ENCODE measurements around the gene CMTM7.

CMTM7 gene, protein sequence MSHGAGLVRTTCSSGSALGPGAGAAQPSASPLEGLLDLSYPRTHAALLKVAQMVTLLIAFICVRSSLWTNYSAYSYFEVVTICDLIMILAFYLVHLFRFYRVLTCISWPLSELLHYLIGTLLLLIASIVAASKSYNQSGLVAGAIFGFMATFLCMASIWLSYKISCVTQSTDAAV

DNA sequence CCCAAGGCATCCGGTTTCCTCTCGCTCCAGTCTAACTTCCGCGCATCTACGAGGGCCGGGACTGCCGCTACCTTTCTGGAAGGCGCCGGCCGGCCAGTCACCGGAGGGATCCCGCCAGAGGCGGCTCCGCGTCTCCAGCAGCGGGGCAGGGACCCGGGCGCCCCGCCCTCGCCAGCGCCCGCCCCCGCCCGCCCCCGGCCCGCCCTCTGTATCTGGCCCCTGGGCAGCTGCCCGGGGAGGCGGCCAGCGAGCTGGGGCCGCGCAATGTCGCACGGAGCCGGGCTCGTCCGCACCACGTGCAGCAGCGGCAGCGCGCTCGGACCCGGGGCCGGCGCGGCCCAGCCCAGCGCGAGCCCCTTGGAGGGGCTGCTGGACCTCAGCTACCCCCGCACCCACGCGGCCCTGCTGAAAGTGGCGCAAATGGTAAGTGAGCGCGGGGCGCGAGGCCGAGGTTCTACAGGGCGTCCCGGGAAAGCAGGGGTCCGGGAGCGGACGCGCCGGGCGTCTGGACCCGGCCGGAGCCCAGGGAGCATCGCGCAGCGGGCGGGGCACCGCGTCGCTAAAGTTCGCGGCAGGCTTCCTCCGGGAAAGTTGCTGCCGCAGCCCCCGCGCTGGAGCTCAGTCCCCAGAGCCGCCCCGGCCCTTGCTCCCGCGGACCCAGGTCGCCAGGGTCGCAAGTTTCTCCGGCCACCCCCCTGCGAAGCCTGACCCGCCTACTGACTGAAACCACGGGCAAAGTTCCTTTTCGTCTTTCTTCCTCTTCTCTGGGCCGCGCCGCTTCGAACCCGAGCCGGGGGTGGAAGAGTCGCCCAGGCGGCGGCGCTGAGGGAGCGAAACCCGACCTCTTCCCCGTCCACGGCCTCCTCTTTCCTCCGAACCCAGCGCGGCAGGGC is at the start of gene CMTM7:
CMTM7 (plus strand) TSS at position 211 of the 893 bp plus-strand sequence; CDS start at position 265, 54 bp downstream.
- DNase-seq: peak; percentile 71

DNA sequence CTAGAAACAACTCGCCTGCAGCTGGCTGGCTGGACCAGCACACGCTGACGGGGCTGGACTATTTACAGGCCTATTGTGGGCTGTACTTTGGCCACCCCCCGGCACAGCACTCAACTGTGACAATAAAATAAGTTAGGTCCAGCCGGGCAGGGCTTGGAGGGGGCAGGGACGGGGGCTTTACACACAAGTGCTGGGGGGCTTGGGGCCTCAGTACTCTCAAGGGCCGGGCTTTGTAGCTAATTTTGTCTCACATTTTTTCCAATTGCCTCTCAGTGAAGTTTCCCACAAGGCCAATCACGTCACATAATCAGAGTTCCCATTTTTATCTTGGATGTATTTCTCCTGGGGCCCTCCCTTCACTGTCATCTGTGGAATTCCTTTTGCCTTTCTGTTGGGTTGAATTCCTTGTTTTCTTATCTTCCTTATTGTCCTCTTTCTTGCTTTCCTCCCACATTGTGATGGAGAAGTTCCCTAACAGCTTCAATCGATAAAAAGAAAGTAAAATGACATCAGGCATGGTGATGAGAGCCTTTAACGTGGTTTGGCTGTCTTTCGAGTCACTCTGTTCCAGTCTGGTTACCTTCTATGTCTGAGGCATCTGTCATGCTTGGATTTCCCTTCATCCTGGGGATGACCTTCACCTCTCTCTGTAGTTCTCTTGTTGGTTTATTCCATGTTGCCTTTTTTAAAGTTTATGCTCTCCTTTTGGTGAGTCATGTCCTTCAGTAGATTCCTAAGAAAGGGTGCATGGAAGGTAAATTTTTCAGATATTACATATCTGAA is 44.1 kb upstream of the CMTM7 start:
- DNase-seq: no peak

- DNase-seq: no peak
Measured at GRCh38 chr3:32349184-32349583, 42.5 kb upstream of the CMTM7 start.

- DNase-seq: no peak
Measured at GRCh38 chr3:32352563-32352962, 39.1 kb upstream of the CMTM7 start.

DNA sequence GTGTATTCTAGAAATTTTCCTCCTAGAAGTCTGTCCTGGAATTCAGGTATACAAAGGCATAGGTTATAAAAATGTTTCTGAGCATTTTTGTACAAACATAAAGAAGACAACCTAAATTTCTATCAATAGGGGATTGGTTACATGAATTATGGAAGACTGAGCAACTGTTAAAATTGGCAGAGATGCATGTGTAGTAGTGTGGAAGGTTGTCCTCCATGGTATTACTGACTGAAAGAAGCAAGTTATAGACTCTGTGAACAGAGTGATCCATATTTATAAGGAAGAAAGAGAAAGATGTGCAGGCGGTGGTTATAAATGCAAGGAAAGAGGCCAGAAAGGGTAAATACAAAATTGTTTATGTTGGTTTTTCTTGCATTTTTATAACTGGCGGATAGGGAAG is 38.3 kb upstream of the CMTM7 start:
- no peak for DNase-seq

GRCh38 chr3:32354362-32354778 is 37.3 kb upstream of the CMTM7 start:
- DNase-seq: no peak

DNA sequence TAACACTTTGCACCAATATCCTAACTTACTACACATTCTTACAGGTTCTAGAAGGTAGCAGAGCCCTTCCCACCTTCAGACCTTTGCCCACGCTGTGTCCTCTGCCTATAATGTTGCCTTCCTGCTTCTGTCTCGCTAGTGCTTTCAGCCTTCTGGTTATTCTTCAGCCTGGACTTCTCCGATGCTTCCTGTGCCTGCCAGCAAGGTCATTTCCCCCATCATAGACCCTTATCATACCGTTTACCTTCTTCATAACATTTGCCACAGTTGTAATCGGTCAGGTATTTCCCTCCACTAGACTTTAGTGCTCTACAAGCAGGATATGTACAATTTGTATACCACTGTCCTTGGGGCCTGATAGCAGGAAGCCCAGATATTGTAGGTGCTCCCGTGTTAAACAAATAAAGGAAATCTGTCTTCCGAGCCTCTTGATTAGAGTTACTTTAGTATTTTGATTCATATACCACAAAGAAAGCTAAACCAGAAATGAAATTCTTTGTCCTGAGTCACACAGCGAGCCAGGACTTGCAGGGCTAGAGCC is 35.8 kb upstream of the CMTM7 start:
- DNase-seq: no peak

GRCh38 chr3:32359766-32360492 is 31.7 kb upstream of the CMTM7 start:
- DNase-seq: no peak

- no peak for DNase-seq
Measured at GRCh38 chr3:32360493-32360827, 31.2 kb upstream of the CMTM7 start.

GRCh38 chr3:32366638-32367397 is 24.8 kb upstream of the CMTM7 start:
- DNase-seq: no peak

DNA sequence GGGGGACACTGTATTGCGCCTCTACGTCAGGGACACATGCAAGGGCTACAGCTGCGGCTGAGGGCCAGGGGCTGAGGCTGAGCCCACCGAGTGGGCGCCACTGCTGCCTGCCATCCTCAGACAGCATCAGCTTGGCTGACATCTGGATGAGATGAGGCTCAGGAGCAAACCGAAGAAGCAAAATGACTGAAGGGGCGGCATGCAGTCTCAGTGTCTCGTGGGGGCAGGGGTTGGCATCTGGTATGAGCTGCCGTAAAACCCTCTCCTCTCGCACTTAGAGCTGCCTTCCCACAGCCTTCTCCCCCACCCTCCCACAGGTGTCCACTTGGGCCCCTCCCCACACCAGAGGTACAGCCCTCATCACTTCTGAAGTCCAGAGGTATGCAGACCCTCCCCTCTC is 24.2 kb upstream of the CMTM7 start:
- no peak for DNase-seq

DNA sequence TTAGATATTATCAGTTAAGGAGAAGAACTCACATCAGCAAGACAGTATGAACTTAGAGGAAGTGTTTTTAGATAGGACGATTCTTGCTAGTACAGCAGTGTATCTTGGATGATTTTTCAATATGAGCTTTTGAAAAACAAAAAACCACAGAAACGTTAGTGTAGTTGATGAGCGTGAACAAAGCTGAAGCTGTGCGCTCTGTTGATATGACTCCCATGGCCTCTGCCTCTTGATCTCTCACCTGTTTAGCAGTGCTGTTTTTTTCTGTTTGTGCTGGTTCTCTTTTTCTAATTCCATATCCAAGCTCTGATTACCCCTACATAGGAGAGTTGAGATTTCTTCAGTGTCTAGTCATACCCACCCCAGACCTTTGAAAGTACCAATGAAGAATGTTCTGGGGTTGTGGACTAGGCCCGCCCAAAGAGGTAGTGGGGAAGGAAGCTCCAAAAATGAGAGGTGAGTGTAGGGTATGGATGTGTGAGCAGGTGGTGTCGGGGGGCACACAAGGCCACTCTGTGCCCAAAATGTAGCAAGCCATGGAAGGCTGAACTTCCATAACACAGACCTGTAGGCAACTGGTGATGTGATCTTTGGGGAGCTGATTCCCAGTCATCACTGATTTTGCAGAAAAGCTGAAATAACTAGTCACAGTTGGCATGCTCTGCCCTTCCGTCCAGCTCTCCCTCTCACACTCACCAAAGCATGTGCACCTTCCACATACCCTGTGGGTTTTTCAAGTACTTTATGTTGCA is 20.0 kb upstream of the CMTM7 start:
- DNase-seq: no peak

DNA sequence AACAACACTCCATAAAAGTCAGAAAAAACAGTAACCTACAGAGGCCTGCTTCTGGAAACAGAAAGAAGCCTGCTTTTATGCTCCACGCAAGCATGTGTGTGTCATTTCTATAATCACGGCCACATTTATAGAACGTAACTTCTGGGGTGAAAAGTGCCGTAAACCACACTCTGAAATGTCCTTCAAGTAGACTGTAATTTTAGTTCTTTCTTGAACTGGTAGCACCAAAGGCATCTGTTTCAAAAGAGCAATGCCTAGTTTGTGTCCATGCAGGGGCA is 19.5 kb upstream of the CMTM7 start:
- DNase-seq: no peak

DNA sequence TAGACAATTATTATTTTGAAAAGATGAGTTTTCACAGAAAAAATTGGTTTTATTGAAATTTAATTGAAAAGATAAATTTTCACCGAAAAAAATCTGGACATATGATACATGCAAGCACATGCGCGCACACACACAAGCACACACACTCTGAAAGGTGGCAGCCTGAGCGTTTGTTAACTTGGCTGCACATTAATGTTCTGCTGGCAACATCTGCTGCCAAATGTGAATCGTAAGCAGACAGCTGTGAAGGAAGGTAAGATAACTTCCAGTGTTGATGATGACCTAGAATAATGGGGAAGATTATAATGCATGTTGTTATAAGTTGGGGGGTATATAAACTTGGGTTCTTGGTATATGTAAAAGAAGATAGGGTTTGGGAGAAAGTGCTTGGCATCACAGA is 18.4 kb upstream of the CMTM7 start:
- DNase-seq: no peak

DNA sequence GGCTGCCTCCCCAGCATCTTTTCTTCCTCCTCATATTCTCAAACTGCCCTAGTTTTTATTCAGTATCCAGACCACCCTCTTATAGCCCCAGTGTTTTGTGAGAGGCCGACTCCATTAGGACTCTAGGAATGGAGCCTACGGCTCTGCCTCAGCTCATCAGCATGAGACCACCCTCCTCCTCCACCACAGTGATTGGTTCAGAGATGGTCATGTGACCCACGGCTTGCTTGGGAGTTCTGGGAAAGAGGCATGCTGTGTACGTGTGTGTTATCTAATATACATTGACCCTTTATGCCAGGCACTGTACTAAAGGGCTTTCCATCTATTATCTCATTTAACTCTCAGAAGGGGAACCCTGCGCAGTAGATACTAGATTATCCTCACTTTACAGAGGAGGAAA is 17.8 kb upstream of the CMTM7 start:
- no peak for DNase-seq

DNA sequence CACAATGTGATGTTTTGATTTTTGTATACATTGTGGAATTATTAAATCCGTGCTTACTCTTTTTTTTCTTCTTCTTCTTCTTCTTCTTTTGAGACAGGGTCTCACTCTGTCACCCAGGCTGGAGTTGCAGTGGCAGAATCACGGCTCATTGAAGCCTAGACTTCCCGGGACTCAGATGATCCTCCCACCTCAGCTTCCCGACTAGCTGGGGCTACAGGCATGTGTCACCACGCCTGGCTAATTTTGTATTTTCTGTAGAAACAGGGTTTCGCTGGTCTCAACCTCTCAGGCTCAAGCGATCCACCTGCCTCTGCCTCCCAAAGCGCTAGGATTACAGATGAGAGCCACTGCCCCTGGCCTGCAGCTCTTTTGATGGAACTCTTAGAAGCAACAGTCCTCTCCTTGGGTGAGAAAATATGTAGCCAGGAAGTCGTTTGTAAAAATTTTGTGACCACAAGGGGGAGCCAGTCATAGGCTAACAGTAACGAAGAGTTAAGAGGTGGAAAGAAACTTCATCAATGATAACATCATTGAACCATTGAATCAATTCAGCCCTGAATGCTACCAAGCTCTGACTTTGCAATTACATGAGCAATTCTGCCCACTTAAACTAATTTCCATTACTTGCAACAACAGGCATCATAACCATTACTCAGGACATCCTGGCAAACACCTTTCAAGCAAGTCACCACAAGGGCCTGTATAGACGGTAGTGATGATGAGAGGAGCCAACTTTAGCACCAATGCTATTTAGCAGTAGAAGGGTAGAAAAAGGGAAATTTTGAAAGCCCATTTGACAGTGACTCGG is 16.7 kb upstream of the CMTM7 start:
- DNase-seq: peak; percentile 74

- DNase-seq: no peak
Measured at GRCh38 chr3:32375596-32375930, 16.1 kb upstream of the CMTM7 start.

DNA sequence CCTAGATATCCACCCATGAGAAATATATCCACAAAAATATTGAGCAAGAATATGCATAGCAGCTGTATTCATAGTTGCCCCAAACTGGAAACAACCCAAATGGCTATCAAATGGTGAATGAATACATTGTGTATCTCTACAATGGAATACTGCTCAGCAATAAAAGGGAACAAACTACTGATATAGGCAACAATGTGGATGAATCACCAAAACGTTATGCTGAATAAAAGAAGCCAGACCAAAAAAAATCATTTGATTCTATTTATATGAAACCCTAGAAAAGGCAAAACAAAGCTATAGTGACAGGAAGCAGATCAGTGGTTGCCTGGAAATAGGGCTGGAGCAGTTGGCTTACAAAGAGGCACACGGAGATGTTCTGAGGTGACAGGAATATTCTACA is 15.5 kb upstream of the CMTM7 start:
- no peak for DNase-seq

GRCh38 chr3:32379831-32380500 is 11.7 kb upstream of the CMTM7 start:
- DNase-seq: no peak

DNA sequence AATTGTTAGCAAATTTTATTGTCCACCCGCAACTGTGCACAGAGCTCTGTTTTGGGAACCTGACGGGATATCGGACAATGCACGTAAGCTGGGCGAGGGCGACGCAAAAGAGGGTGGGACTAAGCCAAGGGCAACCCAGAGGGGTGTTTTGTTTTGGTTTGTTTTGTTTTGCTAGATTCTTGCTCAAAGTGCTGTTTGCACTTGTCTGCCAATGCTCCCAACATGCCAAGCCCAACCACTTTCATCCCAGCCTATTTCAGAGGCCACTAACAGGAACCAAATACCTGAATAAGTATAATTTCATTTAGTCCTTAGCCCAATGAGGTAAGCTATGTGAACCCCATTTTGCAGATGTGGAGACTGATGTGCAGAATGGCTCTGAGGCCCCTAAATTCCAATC is 9.7 kb upstream of the CMTM7 start:
- no peak for DNase-seq

Data from activated CD4-positive, alpha-beta T cell treated with anti-CD3 and anti-CD28 coated beads for 48 hours (primary cell).